Neural cell (in vitro differentiated cells): ENCODE measurements around the gene PHF21B. TPM values are rescaled to one million over a fixed set of nuclear protein-coding genes. Genes with fewer than 3 reads are reported as not detected.

Experiments used
- H2AFZ ChIP-seq: fragments of 200-600, 300-800 bp; sonication (generic), shearing (Covaris generic); 2 replicates; pipeline ENCODE4 v1.6.0; 2014; ENCODE audit warnings: low read depth, mild to moderate bottlenecking, antibody characterized with exemption, low read length, moderate library complexity
- H3F3A ChIP-seq: fragments of 200-600 bp; shearing (Covaris generic); 2 replicates; pipeline ENCODE4 v1.6.1; 2016; ENCODE audit warnings: mild to moderate bottlenecking, moderate library complexity, mixed read lengths, antibody characterized with exemption, low read length; ENCODE audit not compliant: insufficient read depth, poor library complexity, severe bottlenecking
- H3K27ac ChIP-seq: fragments of 200-600, 300-800 bp; sonication (generic), shearing (Covaris generic); 2 replicates; pipeline ENCODE4 v1.5.1; 2014; ENCODE audit warnings: mild to moderate bottlenecking, low read length, moderate library complexity
- H3K27me3 ChIP-seq: fragments of 300-800, 200-600 bp; sonication (generic), shearing (Covaris generic); 2 replicates; pipeline ENCODE4 v1.6.0; 2014; ENCODE audit warnings: mild to moderate bottlenecking, low read depth, low read length, moderate library complexity; ENCODE audit not compliant: insufficient read depth
- H3K36me3 ChIP-seq: fragments of 300-800, 200-600 bp; sonication (generic), shearing (Covaris generic); 2 replicates; pipeline ENCODE4 v1.5.1; 2014; ENCODE audit warnings: mild to moderate bottlenecking, antibody characterized with exemption, low read length, moderate library complexity; ENCODE audit not compliant: insufficient read depth
- H3K4me2 ChIP-seq: fragments of 300-800, 200-600 bp; sonication (generic), shearing (Covaris generic); 2 replicates; pipeline ENCODE4 v1.6.0; 2014; ENCODE audit warnings: mild to moderate bottlenecking, low read length
- H3K4me3 ChIP-seq: fragments of 300-800, 200-600 bp; sonication (generic), shearing (Covaris generic); 2 replicates; pipeline ENCODE4 v1.5.1; 2014; ENCODE audit warnings: mild to moderate bottlenecking, low read length, moderate library complexity
- H3K79me2 ChIP-seq: fragments of 200-600 bp; shearing (Covaris generic); replicated peaks from 2 replicates; pipeline ENCODE4 v1.6.0; 2014; ENCODE audit warnings: mild to moderate bottlenecking, low read length, moderate library complexity; ENCODE audit not compliant: insufficient read depth
- H3K9ac ChIP-seq: fragments of 300-800, 200-600 bp; sonication (generic), shearing (Covaris generic); 2 replicates; pipeline ENCODE4 v1.6.1; 2016; ENCODE audit warnings: mild to moderate bottlenecking, low read length, mixed read lengths
- H3K9me2 ChIP-seq: fragments of 200-600 bp; shearing (Covaris generic); 2 replicates; pipeline ENCODE4 v1.6.1; 2016; ENCODE audit warnings: mild to moderate bottlenecking, low read length, mixed read lengths; ENCODE audit not compliant: insufficient read depth
- H3K9me3 ChIP-seq: fragments of 200-600, 300-800 bp; sonication (generic), shearing (Covaris generic); 2 replicates; pipeline ENCODE4 v1.6.1; 2016; ENCODE audit warnings: mild to moderate bottlenecking, mixed run types, low read length, moderate library complexity, mixed read lengths
- H4K20me1 ChIP-seq: fragments of 200-600 bp; shearing (Covaris generic); 2 replicates; pipeline ENCODE4 v1.6.1; 2016; ENCODE audit warnings: mild to moderate bottlenecking, mixed run types; ENCODE audit not compliant: insufficient read depth
- EP300 ChIP-seq: fragments of 450-650 bp; conservative IDR thresholded peaks from 2 replicates; pipeline ENCODE4 v1.6.1; 2014; ENCODE audit warnings: antibody characterized with exemption, mild to moderate bottlenecking, moderate library complexity; ENCODE audit not compliant: poor library complexity, severe bottlenecking
- EZH2 ChIP-seq: fragments of 200-600, 300-800 bp; shearing (Covaris generic), sonication (generic); IDR thresholded peaks from 2 replicates; pipeline ENCODE4 v1.6.1; 2014; ENCODE audit warnings: antibody characterized with exemption, low read length, borderline replicate concordance, mild to moderate bottlenecking; ENCODE audit not compliant: insufficient read depth, poor library complexity, severe bottlenecking
- MXI1 ChIP-seq: fragments of 450-650 bp; conservative IDR thresholded peaks from 2 replicates; pipeline ENCODE4 v1.6.1; 2014; ENCODE audit warnings: antibody characterized with exemption, mild to moderate bottlenecking; ENCODE audit not compliant: poor library complexity, severe bottlenecking
- POLR2AphosphoS5 ChIP-seq: IDR thresholded peaks from 2 replicates; pipeline ENCODE4 v1.6.1; 2012
- RAD21 ChIP-seq: fragments of 450-650 bp; conservative IDR thresholded peaks from 2 replicates; pipeline ENCODE4 v1.6.1; 2014; ENCODE audit warnings: antibody characterized with exemption, mild to moderate bottlenecking, moderate library complexity
- SMC3 ChIP-seq: fragments of 450-650 bp; conservative IDR thresholded peaks from 2 replicates; pipeline ENCODE4 v1.6.1; 2014; ENCODE audit warnings: antibody characterized with exemption, mild to moderate bottlenecking, moderate library complexity; ENCODE audit not compliant: poor library complexity
- TAF1 ChIP-seq: IDR thresholded peaks from 2 replicates; pipeline ENCODE4 v1.6.1; 2012; ENCODE audit warnings: low read depth
- polyA plus RNA-seq: library from polyadenylated mRNA; depleted of rRNA; stranded (reverse); fragments of >200 nt; gene quantifications from 2 replicates; pipeline ENCODE4 v1.2.3, GENCODE V29; 2014
- TF ChIP-seq, protein P1 (sequence below): IDR thresholded peaks from 2 replicates; pipeline ENCODE4 v1.6.1; 2012; ENCODE audit warnings: borderline replicate concordance
- TF ChIP-seq, protein P2 (sequence below): fragments of 450-650 bp; IDR thresholded peaks from 2 replicates; pipeline ENCODE4 v1.5.1; 2014; ENCODE audit warnings: antibody characterized with exemption, mild to moderate bottlenecking, moderate library complexity; ENCODE audit not compliant: poor library complexity, severe bottlenecking

Gene PHF21B
- polyA plus RNA-seq, 1 donor from 2014 or later, result 49.5 TPM

DNA sequence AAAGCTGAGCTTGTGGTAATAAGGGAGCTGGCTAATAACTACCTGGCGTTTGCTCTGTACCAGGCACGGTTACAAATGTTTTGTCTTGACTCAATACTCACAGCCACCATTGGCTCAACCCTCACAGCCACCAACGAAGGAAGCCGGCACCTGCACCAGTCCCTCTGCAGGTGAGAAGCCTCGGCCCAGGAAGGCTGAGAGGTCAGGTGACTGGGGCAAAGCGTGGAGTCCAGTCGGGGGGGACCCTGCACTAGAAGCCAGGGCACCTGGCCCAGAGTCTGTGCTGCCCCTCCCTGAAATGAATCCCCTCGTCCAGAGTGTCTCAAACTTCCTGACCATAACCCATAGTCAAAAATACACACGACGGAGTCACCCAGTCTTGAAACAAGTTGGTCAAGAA lies 90.1 kb downstream of the PHF21B start:
- Histone ChIP-seq H3K27ac (no peak overlapping the region), H3K27me3 (no peaks in the 10 kb centered on the region), H3K9ac (no peak overlapping the region), H4K20me1 (no peaks in the 10 kb centered on the region), H3K4me3 (no peak overlapping the region), H3K9me3 (peaks cover 3% of the 10 kb centered on the region), H2AFZ (no peak overlapping the region), H3K79me2 (peaks cover 27% of the 10 kb centered on the region), H3K9me2 (no peaks in the 10 kb centered on the region), H3F3A (no peaks in the 10 kb centered on the region), H3K4me2 (no peak overlapping the region), H3K36me3 (no peaks in the 10 kb centered on the region)
- TF ChIP-seq SMC3 (no peak), EZH2 (no peak), MXI1 (no peak), EP300 (no peak), TAF1 (no peak), RAD21 (no peak), POLR2AphosphoS5 (no peak)
- TF ChIP-seq, protein P1, sequence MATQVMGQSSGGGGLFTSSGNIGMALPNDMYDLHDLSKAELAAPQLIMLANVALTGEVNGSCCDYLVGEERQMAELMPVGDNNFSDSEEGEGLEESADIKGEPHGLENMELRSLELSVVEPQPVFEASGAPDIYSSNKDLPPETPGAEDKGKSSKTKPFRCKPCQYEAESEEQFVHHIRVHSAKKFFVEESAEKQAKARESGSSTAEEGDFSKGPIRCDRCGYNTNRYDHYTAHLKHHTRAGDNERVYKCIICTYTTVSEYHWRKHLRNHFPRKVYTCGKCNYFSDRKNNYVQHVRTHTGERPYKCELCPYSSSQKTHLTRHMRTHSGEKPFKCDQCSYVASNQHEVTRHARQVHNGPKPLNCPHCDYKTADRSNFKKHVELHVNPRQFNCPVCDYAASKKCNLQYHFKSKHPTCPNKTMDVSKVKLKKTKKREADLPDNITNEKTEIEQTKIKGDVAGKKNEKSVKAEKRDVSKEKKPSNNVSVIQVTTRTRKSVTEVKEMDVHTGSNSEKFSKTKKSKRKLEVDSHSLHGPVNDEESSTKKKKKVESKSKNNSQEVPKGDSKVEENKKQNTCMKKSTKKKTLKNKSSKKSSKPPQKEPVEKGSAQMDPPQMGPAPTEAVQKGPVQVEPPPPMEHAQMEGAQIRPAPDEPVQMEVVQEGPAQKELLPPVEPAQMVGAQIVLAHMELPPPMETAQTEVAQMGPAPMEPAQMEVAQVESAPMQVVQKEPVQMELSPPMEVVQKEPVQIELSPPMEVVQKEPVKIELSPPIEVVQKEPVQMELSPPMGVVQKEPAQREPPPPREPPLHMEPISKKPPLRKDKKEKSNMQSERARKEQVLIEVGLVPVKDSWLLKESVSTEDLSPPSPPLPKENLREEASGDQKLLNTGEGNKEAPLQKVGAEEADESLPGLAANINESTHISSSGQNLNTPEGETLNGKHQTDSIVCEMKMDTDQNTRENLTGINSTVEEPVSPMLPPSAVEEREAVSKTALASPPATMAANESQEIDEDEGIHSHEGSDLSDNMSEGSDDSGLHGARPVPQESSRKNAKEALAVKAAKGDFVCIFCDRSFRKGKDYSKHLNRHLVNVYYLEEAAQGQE, result no peak
- TF ChIP-seq, protein P2, sequence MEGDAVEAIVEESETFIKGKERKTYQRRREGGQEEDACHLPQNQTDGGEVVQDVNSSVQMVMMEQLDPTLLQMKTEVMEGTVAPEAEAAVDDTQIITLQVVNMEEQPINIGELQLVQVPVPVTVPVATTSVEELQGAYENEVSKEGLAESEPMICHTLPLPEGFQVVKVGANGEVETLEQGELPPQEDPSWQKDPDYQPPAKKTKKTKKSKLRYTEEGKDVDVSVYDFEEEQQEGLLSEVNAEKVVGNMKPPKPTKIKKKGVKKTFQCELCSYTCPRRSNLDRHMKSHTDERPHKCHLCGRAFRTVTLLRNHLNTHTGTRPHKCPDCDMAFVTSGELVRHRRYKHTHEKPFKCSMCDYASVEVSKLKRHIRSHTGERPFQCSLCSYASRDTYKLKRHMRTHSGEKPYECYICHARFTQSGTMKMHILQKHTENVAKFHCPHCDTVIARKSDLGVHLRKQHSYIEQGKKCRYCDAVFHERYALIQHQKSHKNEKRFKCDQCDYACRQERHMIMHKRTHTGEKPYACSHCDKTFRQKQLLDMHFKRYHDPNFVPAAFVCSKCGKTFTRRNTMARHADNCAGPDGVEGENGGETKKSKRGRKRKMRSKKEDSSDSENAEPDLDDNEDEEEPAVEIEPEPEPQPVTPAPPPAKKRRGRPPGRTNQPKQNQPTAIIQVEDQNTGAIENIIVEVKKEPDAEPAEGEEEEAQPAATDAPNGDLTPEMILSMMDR, result no peak

DNA sequence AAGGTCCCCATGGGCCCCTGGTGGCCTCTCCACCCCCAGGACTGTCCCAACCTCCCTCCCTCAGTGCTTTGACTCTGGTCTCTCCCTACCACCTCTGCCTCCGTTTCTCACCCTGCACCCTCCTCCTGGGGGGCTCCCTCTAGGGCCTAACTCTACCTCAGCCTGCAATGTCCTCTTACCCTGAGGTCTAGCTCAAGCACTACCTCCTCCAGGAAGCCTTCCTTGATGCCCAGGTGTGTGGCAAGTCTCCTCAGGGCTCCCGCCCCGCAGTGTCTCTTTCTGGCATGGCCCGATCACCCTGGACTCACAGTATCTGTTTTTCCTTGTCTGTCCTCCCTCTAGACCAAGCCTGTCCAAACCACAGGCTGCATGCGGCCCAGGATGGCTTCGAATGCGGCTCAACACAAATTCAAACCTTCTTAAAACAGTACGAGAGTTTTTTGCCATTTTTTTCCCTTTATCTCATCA lies 90.8 kb downstream of the PHF21B start:
- Histone ChIP-seq H3K36me3 (no peaks in the 10 kb centered on the region), H3K9me2 (no peaks in the 10 kb centered on the region), H3F3A (no peaks in the 10 kb centered on the region), H4K20me1 (no peaks in the 10 kb centered on the region), H2AFZ (no peak overlapping the region), H3K27ac (no peak overlapping the region), H3K4me3 (no peak overlapping the region), H3K27me3 (no peaks in the 10 kb centered on the region), H3K9me3 (peaks cover under 1% of the 10 kb centered on the region), H3K79me2 (peaks cover 20% of the 10 kb centered on the region), H3K9ac (no peak overlapping the region), H3K4me2 (no peak overlapping the region)
- TF ChIP-seq TAF1, result no peak
- no peak for TF ChIP-seq SMC3
- no peak for TF ChIP-seq RAD21
- TF ChIP-seq EZH2, result no peak
- no peak for TF ChIP-seq MXI1
- no peak for TF ChIP-seq POLR2AphosphoS5
- TF ChIP-seq, protein P2, result no peak
- TF ChIP-seq, protein P1, result no peak
- TF ChIP-seq EP300, result no peak
